Activated T-cell treated with anti-CD3 and anti-CD28 coated beads, Interleukin-2, amount 50 U/mL, for 72 hours (primary cell): ENCODE data around the gene KLHDC7B. TPM values are rescaled to one million over a fixed set of nuclear protein-coding genes. Genes with fewer than 3 reads are reported as not detected.
"Not testable (repeated sequence)": the region's sequence is repeated elsewhere in the genome, so short reads cannot be mapped to it uniquely, and the experiment has no call there.

Experiments
- ATAC-seq, 2 donors: fragments of 150-1000 bp; cut with Tn5 transposase; replicated peaks in 1 of 2; 2 replicates each; pipeline ENCODE4 v1.10.0; 2021; ENCODE audit warnings: moderate library complexity in 2 of 2, mild to moderate bottlenecking in 1 of 2
- DNase-seq, 2 donors: peaks; one replicate each; pipeline ENCODE4 v3.0.0; 2021 to 2022; ENCODE audit warnings: mixed read lengths in 1 of 2
- H3K27ac Mint-ChIP-seq: one replicate; pipeline ENCODE4 v1.8.0; 2022; ENCODE audit warnings: mild to moderate bottlenecking, moderate library complexity, mixed read lengths
- H3K27me3 Mint-ChIP-seq: one replicate; pipeline ENCODE4 v1.8.0; 2022; ENCODE audit warnings: low read depth, mixed read lengths
- H3K36me3 Mint-ChIP-seq, 2 donors: one replicate each; pipeline ENCODE4 v1.8.0; 2022; ENCODE audit warnings: mixed read lengths in 2 of 2, mild to moderate bottlenecking in 1 of 2; ENCODE audit not compliant: insufficient read depth in 2 of 2
- H3K4me1 Mint-ChIP-seq: one replicate; pipeline ENCODE4 v1.8.0; 2022; ENCODE audit warnings: low read depth, mixed read lengths
- H3K4me3 Mint-ChIP-seq, 2 donors: one replicate each; pipeline ENCODE4 v1.8.0; 2022; ENCODE audit warnings: mild to moderate bottlenecking in 2 of 2, mixed read lengths in 2 of 2, moderate library complexity in 2 of 2
- H3K9me3 Mint-ChIP-seq, 2 donors: one replicate each; pipeline ENCODE4 v1.8.0; 2022; ENCODE audit warnings: mixed read lengths in 2 of 2
- total RNA-seq, 2 donors: library from RNA; stranded (reverse); gene quantifications; one replicate each; pipeline ENCODE4 v1.2.3, GENCODE V29; 2022

The KLHDC7B gene
- total RNA-seq, 2 donors from 2014 or later, result 45.5 to 49.1 TPM

- DNase-seq (no peak), ATAC-seq (no peak)
- Mint-ChIP-seq H3K4me3 (peak overlapping the region; percentile 89 to 97), H3K27ac (peak overlapping the region; percentile 69), H3K4me1 (peaks cover 25% of the 10 kb centered on the region), H3K36me3 (peaks cover 0 to 7% of the 10 kb centered on the region in 2 donors), H3K27me3 (no peaks in the 10 kb centered on the region), H3K9me3 (no peaks in the 10 kb centered on the region)
Measured at GRCh38 chr22:50506611-50507420, 38.9 kb upstream of the KLHDC7B start.

GRCh38 chr22:50507421-50507990 lies 38.2 kb upstream of the KLHDC7B start, which contains the start of gene LMF2:
Gene LMF2, minus strand, starts transcription at chr22:50507702. Its CDS starts 27 bp downstream, at chr22:50507675.
- Mint-ChIP-seq H3K27ac (peak within 1 kb of the TSS; percentile 75), H3K4me1 (peaks cover 32% of the 10 kb centered on the region), H3K36me3 (peaks cover 3 to 10% of the 10 kb centered on the region in 2 donors), H3K27me3 (no peaks in the 10 kb centered on the region), H3K9me3 (no peaks in the 10 kb centered on the region), H3K4me3 (peak within 1 kb of the TSS; percentile 89 to 97)
- ATAC-seq (peak; percentile 86), DNase-seq (peak; percentile 91 to 93)

- Mint-ChIP-seq H3K9me3 (no peaks in the 10 kb centered on the region), H3K27me3 (no peaks in the 10 kb centered on the region), H3K4me3 (peak within 1 kb of the TSS; percentile 89 to 97), H3K4me1 (peaks cover 38% of the 10 kb centered on the region), H3K27ac (peak within 1 kb of the TSS; percentile 75), H3K36me3 (peaks cover 3 to 13% of the 10 kb centered on the region in 2 donors)
- peak; percentile 98 for DNase-seq
- peak; percentile 76 for ATAC-seq
Measured at GRCh38 chr22:50507991-50508884, 37.5 kb upstream of the KLHDC7B start, which contains the start of gene NCAPH2. Gene NCAPH2, plus strand, starts transcription at chr22:50508224. Its CDS starts 114 bp downstream, at chr22:50508338.

GRCh38 chr22:50508897-50509296 lies 36.8 kb upstream of the KLHDC7B start:
- H3K27me3 Mint-ChIP-seq, result no peaks in the 10 kb centered on the region
- H3K4me3 Mint-ChIP-seq, result peak overlapping the region; percentile 85 to 89
- H3K36me3 Mint-ChIP-seq, result peaks cover 3 to 14% of the 10 kb centered on the region in 2 donors
- H3K9me3 Mint-ChIP-seq, result no peaks in the 10 kb centered on the region
- ATAC-seq (no peak), DNase-seq (no peak)
- H3K4me1 Mint-ChIP-seq, result peaks cover 43% of the 10 kb centered on the region
- peak overlapping the region; percentile 70 for H3K27ac Mint-ChIP-seq

GRCh38 chr22:50513175-50513574 lies 32.5 kb upstream of the KLHDC7B start:
- Mint-ChIP-seq H3K9me3 (no peaks in the 10 kb centered on the region), H3K4me3 (no peak overlapping the region)
- no peak for DNase-seq

GRCh38 chr22:50516068-50516467 lies 29.6 kb upstream of the KLHDC7B start:
- H3K9me3 Mint-ChIP-seq, result no peaks in the 10 kb centered on the region
- H3K27ac Mint-ChIP-seq, result no peak overlapping the region
- no peak overlapping the region for H3K4me3 Mint-ChIP-seq
- H3K36me3 Mint-ChIP-seq, result peaks cover 6 to 31% of the 10 kb centered on the region in 2 donors
- ATAC-seq, result no peak
- DNase-seq, result no peak
- H3K4me1 Mint-ChIP-seq, result peaks cover 38% of the 10 kb centered on the region
- no peaks in the 10 kb centered on the region for H3K27me3 Mint-ChIP-seq

More at GRCh38 chr22:50513175-50513574, 32.5 kb upstream of the KLHDC7B start:
- H3K27ac Mint-ChIP-seq, result no peak overlapping the region
- peaks cover 60% of the 10 kb centered on the region for H3K4me1 Mint-ChIP-seq
- H3K27me3 Mint-ChIP-seq, result no peaks in the 10 kb centered on the region
- ATAC-seq, result no peak
- peaks cover 6 to 24% of the 10 kb centered on the region in 2 donors for H3K36me3 Mint-ChIP-seq

GRCh38 chr22:50516891-50517290 lies 28.8 kb upstream of the KLHDC7B start:
- H3K27me3 Mint-ChIP-seq, result no peaks in the 10 kb centered on the region
- ATAC-seq, result no peak
- no peak overlapping the region for H3K4me3 Mint-ChIP-seq
- peaks cover 34% of the 10 kb centered on the region for H3K4me1 Mint-ChIP-seq
- no peak overlapping the region for H3K27ac Mint-ChIP-seq
- peaks cover 6 to 32% of the 10 kb centered on the region in 2 donors for H3K36me3 Mint-ChIP-seq
- H3K9me3 Mint-ChIP-seq, result no peaks in the 10 kb centered on the region
- no peak for DNase-seq

- Mint-ChIP-seq H3K4me3 (no peak overlapping the region), H3K36me3 (peaks cover 3 to 27% of the 10 kb centered on the region in 2 donors), H3K27me3 (no peaks in the 10 kb centered on the region), H3K4me1 (peaks cover 26% of the 10 kb centered on the region), H3K27ac (no peak overlapping the region), H3K9me3 (no peaks in the 10 kb centered on the region)
- no peak for DNase-seq
- ATAC-seq, result no peak
Measured at GRCh38 chr22:50517495-50518260, 28.0 kb upstream of the KLHDC7B start.

- ATAC-seq (no peak), DNase-seq (no peak)
- Mint-ChIP-seq H3K27me3 (no peaks in the 10 kb centered on the region), H3K36me3 (peaks cover 3 to 29% of the 10 kb centered on the region in 2 donors), H3K27ac (no peak overlapping the region), H3K9me3 (no peaks in the 10 kb centered on the region), H3K4me3 (no peak overlapping the region), H3K4me1 (peaks cover 25% of the 10 kb centered on the region)
Measured at GRCh38 chr22:50518606-50519005, 27.1 kb upstream of the KLHDC7B start.

- Mint-ChIP-seq H3K36me3 (peaks cover 3 to 27% of the 10 kb centered on the region in 2 donors), H3K27ac (no peak overlapping the region), H3K27me3 (no peaks in the 10 kb centered on the region), H3K9me3 (no peaks in the 10 kb centered on the region), H3K4me1 (peaks cover 24% of the 10 kb centered on the region), H3K4me3 (no peak overlapping the region)
- ATAC-seq, result no peak
- DNase-seq, result no peak
Measured at GRCh38 chr22:50519151-50519550, 26.5 kb upstream of the KLHDC7B start.

GRCh38 chr22:50520184-50520583 lies 25.5 kb upstream of the KLHDC7B start:
- H3K36me3 Mint-ChIP-seq, result peaks cover 4 to 24% of the 10 kb centered on the region in 2 donors
- not testable (repeated sequence) for H3K27ac Mint-ChIP-seq, H3K27me3 Mint-ChIP-seq, H3K4me3 Mint-ChIP-seq, H3K9me3 Mint-ChIP-seq, DNase-seq, ATAC-seq
- H3K4me1 Mint-ChIP-seq, result peaks cover 25% of the 10 kb centered on the region

- Mint-ChIP-seq H3K36me3 (peaks cover 4 to 21% of the 10 kb centered on the region in 2 donors), H3K27ac (no peak overlapping the region), H3K27me3 (no peaks in the 10 kb centered on the region), H3K4me1 (peaks cover 19% of the 10 kb centered on the region), H3K9me3 (no peaks in the 10 kb centered on the region), H3K4me3 (no peak overlapping the region)
- DNase-seq (no peak), ATAC-seq (no peak)
Measured at GRCh38 chr22:50520826-50521453, 24.8 kb upstream of the KLHDC7B start.
